ENCODE data around the gene VPS37D.

DNA sequence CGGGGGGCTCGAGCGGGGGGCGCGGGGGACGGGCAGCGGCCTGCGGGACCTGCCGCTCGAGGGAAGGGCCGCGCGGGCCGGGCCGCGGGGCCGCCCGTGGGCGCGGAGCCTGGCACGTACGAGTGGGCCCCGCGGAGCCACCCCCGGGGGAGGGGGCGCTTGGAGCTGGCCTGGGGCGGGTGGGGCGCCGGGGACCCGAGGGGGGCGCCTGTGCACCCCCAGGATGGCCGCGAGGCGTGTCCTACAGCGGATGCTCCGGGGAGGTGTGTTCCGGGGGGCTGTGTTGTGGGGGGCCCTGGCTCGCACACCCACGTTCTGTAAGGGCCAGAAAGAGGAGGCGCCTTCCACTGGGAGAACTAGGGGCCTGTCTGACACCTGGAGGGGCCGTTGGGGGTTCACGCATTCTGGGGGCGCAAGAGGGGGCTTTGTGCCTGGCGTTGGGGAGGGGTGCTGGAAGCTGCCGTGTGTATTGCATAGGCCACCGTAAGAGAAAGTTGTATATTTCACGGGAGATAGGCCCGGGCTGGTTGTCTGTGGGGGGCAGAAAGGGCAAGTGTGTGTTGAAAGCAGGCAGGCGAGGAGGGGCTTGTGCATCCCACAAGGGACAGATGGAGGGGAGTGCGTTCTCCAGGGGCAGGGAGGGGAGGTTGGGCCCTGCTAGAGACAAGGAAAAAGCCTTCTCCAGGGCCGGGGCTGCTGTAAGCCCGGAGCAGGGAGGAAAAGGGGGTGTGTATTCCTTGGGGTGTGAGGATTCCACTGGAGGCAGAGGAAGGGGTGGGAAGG, 663 bp downstream of the VPS37D start:
- TF ChIP-seq EZH2 (IDR thresholded peaks at IDR 0.05; ENCODE audit: borderline replicate concordance, control insufficient read depth, low read depth, low read length) (no peak), EGR1 (IDR thresholded peaks at IDR 0.05; ENCODE audit: borderline replicate concordance in 1 of 2, low read depth in 2 of 2, low read length in 2 of 2) (no peak), CTCF (IDR thresholded peaks at IDR 0.05 in 2 of 3, conservative IDR thresholded peaks at IDR 0.05 in 1 of 3; ENCODE audit: control insufficient read depth in 2 of 3, extremely low read depth in 1 of 3, insufficient read depth in 1 of 3, low read depth in 3 of 3, low read length in 3 of 3) (0 out of 6 replicates have a peak, but pooled peaks of 1 of the 3 experiments have one; percentile 1), TCF7 (IDR thresholded peaks at IDR 0.05; ENCODE audit: borderline replicate concordance) (no peak), POLR2A (IDR thresholded peaks at IDR 0.05; ENCODE audit: low read depth, low read length) (no peak), ESRRA (IDR thresholded peaks at IDR 0.05; ENCODE audit: low read length) (no peak), CHD1 (IDR thresholded peaks at IDR 0.05; ENCODE audit: low read depth, low read length) (no peak), ASH2L (IDR thresholded peaks at IDR 0.05; ENCODE audit: borderline replicate concordance, low read depth) (no peak)
- TF ChIP-seq, protein P1, sequence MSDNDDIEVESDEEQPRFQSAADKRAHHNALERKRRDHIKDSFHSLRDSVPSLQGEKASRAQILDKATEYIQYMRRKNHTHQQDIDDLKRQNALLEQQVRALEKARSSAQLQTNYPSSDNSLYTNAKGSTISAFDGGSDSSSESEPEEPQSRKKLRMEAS (IDR thresholded peaks at IDR 0.05; ENCODE audit: low read depth, low read length): no peak

All from GM12878 (cell line).